Measurements from ENCODE around the gene SNCAIP.

Gene SNCAIP

GRCh38 chr5:122455939-122456338, 143.9 kb downstream of the SNCAIP start:
- Histone ChIP-seq H3K4me3 (no peak overlapping the region), H4K20me1 (no peaks in the 10 kb centered on the region), H3K27me3 (no peaks in the 10 kb centered on the region), H3K27ac (no peak overlapping the region), H3K36me3 (no peaks in the 10 kb centered on the region), H3K4me2 (no peak overlapping the region), H3K4me1 (no peaks in the 10 kb centered on the region), H3K9ac (no peak overlapping the region), H3K9me3 (no peaks in the 10 kb centered on the region)
- no peak for TF ChIP-seq Cebpa-rat (IDR thresholded peaks at IDR 0.05)

GRCh38 chr5:122457178-122457826, 145.3 kb downstream of the SNCAIP start:
- no peaks in the 10 kb centered on the region for H3K9me3 ChIP-seq
- H3K4me2 ChIP-seq: no peak overlapping the region
- no peak overlapping the region for H3K9ac ChIP-seq
- no peak overlapping the region for H3K4me3 ChIP-seq
- H3K27me3 ChIP-seq: no peaks in the 10 kb centered on the region
- H4K20me1 ChIP-seq: no peaks in the 10 kb centered on the region
- TF ChIP-seq Cebpa-rat (IDR thresholded peaks at IDR 0.05): no peak
- H3K36me3 ChIP-seq: no peaks in the 10 kb centered on the region
- no peaks in the 10 kb centered on the region for H3K4me1 ChIP-seq
- no peak overlapping the region for H3K27ac ChIP-seq

- Histone ChIP-seq H3K4me2 (no peak overlapping the region), H3K4me3 (no peak overlapping the region), H3K27me3 (no peaks in the 10 kb centered on the region), H3K9ac (no peak overlapping the region), H3K36me3 (no peaks in the 10 kb centered on the region), H3K27ac (no peak overlapping the region), H4K20me1 (no peaks in the 10 kb centered on the region), H3K9me3 (no peaks in the 10 kb centered on the region), H3K4me1 (no peaks in the 10 kb centered on the region)
- TF ChIP-seq Cebpa-rat (IDR thresholded peaks at IDR 0.05): no peak
Measured at GRCh38 chr5:122458278-122458872, 146.3 kb downstream of the SNCAIP start.

GRCh38 chr5:122462486-122462885, 150.4 kb downstream of the SNCAIP start:
- Histone ChIP-seq H3K9me3 (no peaks in the 10 kb centered on the region), H3K4me3 (no peak overlapping the region), H3K4me2 (no peak overlapping the region), H3K4me1 (no peaks in the 10 kb centered on the region), H3K36me3 (no peaks in the 10 kb centered on the region), H3K27ac (no peak overlapping the region), H3K27me3 (no peaks in the 10 kb centered on the region), H4K20me1 (no peaks in the 10 kb centered on the region), H3K9ac (no peak overlapping the region)
- no peak for TF ChIP-seq Cebpa-rat (IDR thresholded peaks at IDR 0.05)

- Histone ChIP-seq H3K36me3 (no peaks in the 10 kb centered on the region), H3K4me2 (no peak overlapping the region), H4K20me1 (no peaks in the 10 kb centered on the region), H3K27me3 (no peaks in the 10 kb centered on the region), H3K4me1 (no peaks in the 10 kb centered on the region), H3K27ac (no peak overlapping the region), H3K9me3 (no peaks in the 10 kb centered on the region), H3K4me3 (no peak overlapping the region), H3K9ac (no peak overlapping the region)
- TF ChIP-seq Cebpa-rat (IDR thresholded peaks at IDR 0.05): no peak
Measured at GRCh38 chr5:122463221-122463620, 151.2 kb downstream of the SNCAIP start.

GRCh38 chr5:122464191-122464590, 152.2 kb downstream of the SNCAIP start:
- no peak overlapping the region for H3K9ac ChIP-seq
- H3K9me3 ChIP-seq: no peaks in the 10 kb centered on the region
- no peak for TF ChIP-seq Cebpa-rat (IDR thresholded peaks at IDR 0.05)
- H3K4me3 ChIP-seq: no peak overlapping the region
- no peak overlapping the region for H3K4me2 ChIP-seq
- no peaks in the 10 kb centered on the region for H3K4me1 ChIP-seq
- H3K27ac ChIP-seq: no peak overlapping the region
- no peaks in the 10 kb centered on the region for H3K36me3 ChIP-seq
- H3K27me3 ChIP-seq: no peaks in the 10 kb centered on the region
- H4K20me1 ChIP-seq: no peaks in the 10 kb centered on the region

GRCh38 chr5:122465031-122465577, 153.1 kb downstream of the SNCAIP start:
- Histone ChIP-seq H3K9ac (no peak overlapping the region), H4K20me1 (no peaks in the 10 kb centered on the region), H3K27ac (no peak overlapping the region), H3K4me3 (no peak overlapping the region), H3K27me3 (no peaks in the 10 kb centered on the region), H3K9me3 (no peaks in the 10 kb centered on the region), H3K4me1 (no peaks in the 10 kb centered on the region), H3K36me3 (no peaks in the 10 kb centered on the region), H3K4me2 (no peak overlapping the region)
- TF ChIP-seq Cebpa-rat (IDR thresholded peaks at IDR 0.05): no peak

- Histone ChIP-seq H4K20me1 (no peaks in the 10 kb centered on the region), H3K27ac (no peak overlapping the region), H3K36me3 (no peaks in the 10 kb centered on the region), H3K4me1 (no peaks in the 10 kb centered on the region), H3K27me3 (no peaks in the 10 kb centered on the region), H3K9ac (no peak overlapping the region), H3K4me3 (no peak overlapping the region), H3K4me2 (no peak overlapping the region), H3K9me3 (no peaks in the 10 kb centered on the region)
- TF ChIP-seq Cebpa-rat (IDR thresholded peaks at IDR 0.05): no peak
Measured at GRCh38 chr5:122465994-122466393, 154.0 kb downstream of the SNCAIP start.

GRCh38 chr5:122468351-122469116, 156.5 kb downstream of the SNCAIP start:
- H3K4me1 ChIP-seq: no peaks in the 10 kb centered on the region
- H3K4me2 ChIP-seq: no peak overlapping the region
- no peak overlapping the region for H3K9ac ChIP-seq
- no peaks in the 10 kb centered on the region for H3K27me3 ChIP-seq
- no peaks in the 10 kb centered on the region for H3K36me3 ChIP-seq
- no peaks in the 10 kb centered on the region for H3K9me3 ChIP-seq
- no peak overlapping the region for H3K27ac ChIP-seq
- H4K20me1 ChIP-seq: no peaks in the 10 kb centered on the region
- TF ChIP-seq Cebpa-rat (IDR thresholded peaks at IDR 0.05): no peak
- H3K4me3 ChIP-seq: no peak overlapping the region

GRCh38 chr5:122469384-122469919, 157.4 kb downstream of the SNCAIP start:
- Histone ChIP-seq H3K4me2 (no peak overlapping the region), H3K9ac (no peak overlapping the region), H3K4me3 (no peak overlapping the region), H3K27ac (no peak overlapping the region), H3K9me3 (no peaks in the 10 kb centered on the region), H3K4me1 (no peaks in the 10 kb centered on the region), H4K20me1 (no peaks in the 10 kb centered on the region), H3K36me3 (no peaks in the 10 kb centered on the region), H3K27me3 (no peaks in the 10 kb centered on the region)
- no peak for TF ChIP-seq Cebpa-rat (IDR thresholded peaks at IDR 0.05)
